Esophagus squamous epithelium (tissue), 4 donors: ENCODE results near the gene DNAH9.

ENCODE experiments used
- POLR2A ChIP-seq, 4 donors: fragments of 450-650 bp; IDR thresholded peaks; one replicate each; pipeline ENCODE4 v1.6.1; 2017; ENCODE audit warnings: antibody characterized with exemption in 4 of 4, mild to moderate bottlenecking in 4 of 4, moderate library complexity in 3 of 4
- TF ChIP-seq, protein P1 (sequence below), 6 experiments: fragments of 450-650 bp in 4 of 6; fragments of 200-600 bp in 2 of 6; sonication (generic) in 2 of 6; IDR thresholded peaks; one replicate each; pipeline ENCODE4 v1.5.1; 2016 to 2019; ENCODE audit warnings: antibody characterized with exemption in 6 of 6, mild to moderate bottlenecking in 4 of 6, moderate library complexity in 4 of 6

DNA sequence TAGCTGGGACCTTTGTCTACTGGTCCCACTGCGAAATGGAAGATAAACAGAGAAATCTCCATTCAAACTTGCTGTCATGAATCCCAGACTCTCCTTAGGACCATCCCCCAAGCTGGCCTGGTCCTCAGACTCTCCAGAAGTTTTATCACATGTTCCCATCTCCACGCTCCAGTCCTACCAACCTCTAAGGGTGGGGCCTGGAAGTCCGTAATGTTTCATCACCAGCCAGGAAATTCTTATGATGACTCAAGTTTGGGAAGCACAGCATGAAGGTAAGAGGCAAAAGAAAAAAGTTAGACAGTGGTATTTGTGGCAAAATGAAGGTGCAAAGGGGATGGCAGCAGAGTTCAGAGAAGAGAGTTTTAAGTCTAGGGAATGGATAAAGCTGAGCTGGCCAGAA lies 346.3 kb downstream of the DNAH9 start:
- TF ChIP-seq, protein P1, sequence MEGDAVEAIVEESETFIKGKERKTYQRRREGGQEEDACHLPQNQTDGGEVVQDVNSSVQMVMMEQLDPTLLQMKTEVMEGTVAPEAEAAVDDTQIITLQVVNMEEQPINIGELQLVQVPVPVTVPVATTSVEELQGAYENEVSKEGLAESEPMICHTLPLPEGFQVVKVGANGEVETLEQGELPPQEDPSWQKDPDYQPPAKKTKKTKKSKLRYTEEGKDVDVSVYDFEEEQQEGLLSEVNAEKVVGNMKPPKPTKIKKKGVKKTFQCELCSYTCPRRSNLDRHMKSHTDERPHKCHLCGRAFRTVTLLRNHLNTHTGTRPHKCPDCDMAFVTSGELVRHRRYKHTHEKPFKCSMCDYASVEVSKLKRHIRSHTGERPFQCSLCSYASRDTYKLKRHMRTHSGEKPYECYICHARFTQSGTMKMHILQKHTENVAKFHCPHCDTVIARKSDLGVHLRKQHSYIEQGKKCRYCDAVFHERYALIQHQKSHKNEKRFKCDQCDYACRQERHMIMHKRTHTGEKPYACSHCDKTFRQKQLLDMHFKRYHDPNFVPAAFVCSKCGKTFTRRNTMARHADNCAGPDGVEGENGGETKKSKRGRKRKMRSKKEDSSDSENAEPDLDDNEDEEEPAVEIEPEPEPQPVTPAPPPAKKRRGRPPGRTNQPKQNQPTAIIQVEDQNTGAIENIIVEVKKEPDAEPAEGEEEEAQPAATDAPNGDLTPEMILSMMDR (IDR thresholded peaks at IDR 0.05), result no peak
- no peak for TF ChIP-seq POLR2A (IDR thresholded peaks at IDR 0.05)
